Heart left ventricle (tissue), 16 donors: ENCODE results near the gene LIME1. TPM values are rescaled to one million over a fixed set of nuclear protein-coding genes. Genes with fewer than 3 reads are reported as not detected.
A peak's percentile ranks its signal among the peaks of the same experiment; 100 is the strongest.

ENCODE experiments used
- ATAC-seq, 4 donors: fragments of 200-7000 bp; cut with Tn5 transposase; one replicate each; pipeline ENCODE4 v1.9.1; 2020 to 2022; ENCODE audit warnings: moderate library complexity in 4 of 4, mild to moderate bottlenecking in 3 of 4, moderate number of reproducible peaks in 1 of 4
- DNase-seq, 5 donors: peaks; one replicate each; pipeline ENCODE4 v3.0.0-alpha.2; 2020
- H3K27ac ChIP-seq, 12 donors: fragments of 200-600 bp; sonication (generic) in 4 of 12; one replicate each; pipeline versions ENCODE4 v1.5.0 to v1.8.0; 2016 to 2022; ENCODE audit warnings: mild to moderate bottlenecking in 2 of 12
- H3K27me3 ChIP-seq, 9 donors: fragments of 200-600 bp; sonication (generic) in 2 of 9; one replicate each; pipeline versions ENCODE4 v1.5.1 to v1.8.0; 2016 to 2022; ENCODE audit warnings: mild to moderate bottlenecking in 3 of 9
- H3K36me3 ChIP-seq, 9 donors: fragments of 200-600 bp; sonication (generic) in 2 of 9; one replicate each; pipeline versions ENCODE4 v1.5.0 to v1.8.0; 2018 to 2022; ENCODE audit warnings: mild to moderate bottlenecking in 2 of 9
- H3K4me1 ChIP-seq, 12 donors: fragments of 200-600 bp; sonication (generic) in 4 of 12; one replicate each; pipeline versions ENCODE4 v1.5.0 to v1.8.0; 2016 to 2022; ENCODE audit warnings: mild to moderate bottlenecking in 3 of 12
- H3K4me3 ChIP-seq, 12 donors: fragments of 200-600 bp; sonication (generic) in 4 of 12; one replicate each; pipeline versions ENCODE4 v1.5.0 to v1.8.0; 2017 to 2022; ENCODE audit warnings: mild to moderate bottlenecking in 9 of 12, moderate library complexity in 4 of 12
- H3K9me3 ChIP-seq, 12 donors: fragments of 200-600 bp; sonication (generic) in 4 of 12; one replicate each; pipeline versions ENCODE4 v1.5.0 to v1.8.0; 2016 to 2022; ENCODE audit warnings: mild to moderate bottlenecking in 1 of 12
- CTCF ChIP-seq, 12 donors: fragments of 200-600 bp; sonication (generic) in 4 of 12; IDR thresholded peaks; one replicate each; pipeline versions ENCODE4 v1.5.0 to v1.8.0; 2018 to 2022; ENCODE audit warnings: antibody characterized with exemption in 12 of 12, mild to moderate bottlenecking in 5 of 12
- POLR2A ChIP-seq, 2 donors: fragments of 450-650 bp; IDR thresholded peaks; one replicate each; pipeline ENCODE4 v1.6.1; 2017; ENCODE audit warnings: antibody characterized with exemption in 2 of 2, mild to moderate bottlenecking in 2 of 2, moderate library complexity in 2 of 2
- WGBS, 4 donors: extraction: QIAGEN DNeasy Blood & Tissue Kit in 2 of 4; methylation state at CpG; one replicate each; pipeline versions ENCODE4 v1.1.5 to v1.1.7; 2013 to 2018; 5-methylcytosine and 5-hydroxymethylcytosine counted together
- intact Hi-C, 10 donors: fragments of 100-400 bp; cut with DNase I; formaldehyde crosslinking; loops; one replicate each; pipeline versions ENCODE4 v1.11.1 to v1.14.2; 2022
- polyA plus RNA-seq, 2 donors: library from polyadenylated mRNA; stranded (reverse); fragments of 200-250 nt; gene quantifications; one replicate each; pipeline ENCODE4 v1.2.3, GENCODE V29; 2013
- total RNA-seq, 9 donors: library from RNA; depleted of rRNA in 2 of 9; stranded (reverse); fragments of >200 nt in 2 of 9; fragmentation: NEBNext Ultra II Directional in 3 of 9; extraction: Animal tissue kit (Norgen Biotek cat#: 25700) in 3 of 9; gene quantifications; one replicate each; pipeline versions ENCODE4 v1.1.0 to v1.2.4, GENCODE V29; 2016 to 2023
- donor health status: ischemic (EF 13 %, LVEDD 7.1; RV severe dilation, severe dysfunction).
- donor health status: healthy with polysubstance abuse.
- donor health status: DM: no; HTN: yes; CAD: no.
- donor health status: DM: no; HTN: no; CAD: no.
- donor health status: ischemic (EF 25% LVEDD 6.9; RV normal size, moderate dysfunction).
- donor health status: ischemic (EF 25% LVEDD 5.7; RV mildly dilated, moderate dysfunction).
- donor health status: healthy.
- donor health status: DM: yes; HTN: yes; CAD: no.
- donor health status: ischemic (EF 35%, LVEDD 5.7; RV mildly dilated, moderate dysfunction).
- donor health status: nonischemic (EF 11% LVEDD 7.7; RV severe dilation, severe dysfunction).
- donor health status: DM: yes; HTN: yes; CAD: no.
- donor health status: PGD.
- donor health status: ischemic (EF 29% LVEDD 5.4; RV normal size, mild dysfunction).
- donor health status: nonischemic (EF 23%, LVEDD 6.1; RV moderate dilation, normal function).

Gene LIME1
- total and polyA plus RNA-seq, 11 donors, result 0.95 to 7.1 (median 3.4) TPM

- 83 to 90% (median 87%) methylated on average over 14 to 21 of the region's 21 CpGs for WGBS, 4 donors
- ATAC-seq (no peak), DNase-seq (peak in 2 of 5 donors; percentile 20 to 58)
- peak overlapping the region in 2 of 12 donors; percentile 11 to 61 for H3K27ac ChIP-seq
- TF ChIP-seq POLR2A (IDR thresholded peaks at IDR 0.05) (no peak), CTCF (IDR thresholded peaks at IDR 0.05) (no peak)
- intact Hi-C loops, result loop anchor here in 1 of 10 donors (10.0 kb wide), 1 partner anchor 283 kb away; the partner anchor contains the start of gene SAMD10
- no peak overlapping the region for H3K4me3 ChIP-seq
- H3K4me1 ChIP-seq, result peaks cover 21 to 57% (median 37%) of the 10 kb centered on the region in 12 donors
- H3K36me3 ChIP-seq, result peaks cover 0 to 31% (median 13%) of the 10 kb centered on the region in 9 donors
- H3K9me3 ChIP-seq, result no peaks in the 10 kb centered on the region
- H3K27me3 ChIP-seq, result no peaks in the 10 kb centered on the region
Observed at GRCh38 chr20:63691711-63692435, 44.6 kb upstream of the LIME1 start.

- no peak for TF ChIP-seq CTCF (IDR thresholded peaks at IDR 0.05)
- TF ChIP-seq POLR2A (IDR thresholded peaks at IDR 0.05), result no peak
- H3K4me3 ChIP-seq, result no peak overlapping the region
- intact Hi-C loops, result loop anchor here in 1 of 10 donors (10.0 kb wide), 1 partner anchor 282 kb away; the partner anchor contains the start of gene SAMD10
- DNase-seq (peak in 2 of 5 donors; percentile 39 to 58), ATAC-seq (no peak)
- H3K27ac ChIP-seq, result peak overlapping the region in 2 of 12 donors; percentile 11 to 61
- no peaks in the 10 kb centered on the region for H3K27me3 ChIP-seq
- H3K9me3 ChIP-seq, result no peaks in the 10 kb centered on the region
- H3K4me1 ChIP-seq, result peaks cover 19 to 57% (median 36%) of the 10 kb centered on the region in 12 donors
- H3K36me3 ChIP-seq, result peaks cover 0 to 32% (median 13%) of the 10 kb centered on the region in 9 donors
- WGBS, 4 donors, result 67 to 76% (median 71%) methylated on average over 14 to 20 of the region's 20 CpGs
Observed at GRCh38 chr20:63692436-63693082, 43.9 kb upstream of the LIME1 start.

- TF ChIP-seq CTCF (IDR thresholded peaks at IDR 0.05) (no peak), POLR2A (IDR thresholded peaks at IDR 0.05) (no peak)
- Histone ChIP-seq H3K27ac (peak overlapping the region in 1 of 12 donors; percentile 61), H3K4me3 (no peak overlapping the region), H3K4me1 (peaks cover 13 to 57% (median 30%) of the 10 kb centered on the region in 12 donors), H3K36me3 (peaks cover 0 to 35% (median 13%) of the 10 kb centered on the region in 9 donors), H3K9me3 (no peaks in the 10 kb centered on the region), H3K27me3 (no peaks in the 10 kb centered on the region)
- 79 to 90% (median 89%) methylated on average over 4 to 10 of the region's 10 CpGs for WGBS, 4 donors
- intact Hi-C loops, result loop anchor here in 1 of 10 donors (10.0 kb wide), 1 partner anchor 282 kb away; the partner anchor contains the start of gene SAMD10
- no peak for ATAC-seq
- peak in 2 of 5 donors; percentile 21 to 58 for DNase-seq
Observed at GRCh38 chr20:63693083-63693732, 43.3 kb upstream of the LIME1 start.
